Measurements from ENCODE around the gene ABCE1.

Gene ABCE1

GRCh38 chr4:145177906-145178538 is 79.9 kb downstream of the ABCE1 start:
- peak; percentile 12 for DNase-seq

- DNase-seq: no peak
These were observed 80.7 kb downstream of the ABCE1 start for GRCh38 chr4:145178740-145179280.
